Left ventricle myocardium inferior (tissue), 1 donor: ENCODE measurements around the gene HIVEP2. TPM values are rescaled to one million over a fixed set of nuclear protein-coding genes. Genes with fewer than 3 reads are reported as not detected.

ENCODE experiments used
- DNase-seq: peaks from one replicate; pipeline ENCODE4 v3.0.0-alpha.2; 2020
- H3K27ac ChIP-seq: fragments of 200-600 bp; replicated peaks from 2 replicates; pipeline ENCODE4 v1.8.0; 2021
- H3K27me3 ChIP-seq: fragments of 200-600 bp; 2 replicates; pipeline ENCODE4 v1.8.0; 2021; ENCODE audit warnings: low read depth
- H3K36me3 ChIP-seq: fragments of 200-600 bp; 2 replicates; pipeline ENCODE4 v1.8.0; 2021
- H3K4me1 ChIP-seq: fragments of 200-600 bp; 2 replicates; pipeline ENCODE4 v1.8.0; 2021
- H3K4me3 ChIP-seq: fragments of 200-600 bp; 2 replicates; pipeline ENCODE4 v1.8.0; 2021; ENCODE audit warnings: mild to moderate bottlenecking, moderate library complexity
- H3K9me3 ChIP-seq: fragments of 200-600 bp; replicated peaks from 2 replicates; pipeline ENCODE4 v1.8.0; 2021
- CTCF ChIP-seq: fragments of 200-600 bp; IDR thresholded peaks from 2 replicates; pipeline ENCODE4 v1.8.0; 2021; ENCODE audit warnings: antibody characterized with exemption, mild to moderate bottlenecking, borderline replicate concordance
- intact Hi-C: fragments of 100-400 bp; cut with micrococcal nuclease; formaldehyde crosslinking; loops from one replicate; pipeline ENCODE4 v1.11.0; 2022
- total RNA-seq: library from RNA; stranded (reverse); fragmentation: NEBNext Ultra II Directional; extraction: Animal tissue kit (Norgen Biotek cat#: 25700); gene quantifications from one replicate; pipeline ENCODE4 v1.2.1, GENCODE V29; 2021
- donor health status: DM: no; HTN: yes; CAD: no; lungs with severe emphysema.

Gene HIVEP2
- total RNA-seq, 1 donor from 2014 or later: 16.2 TPM

- Histone ChIP-seq H3K36me3 (no peaks in the 10 kb centered on the region), H3K4me1 (peaks cover 12% of the 10 kb centered on the region), H3K27ac (no peak overlapping the region), H3K4me3 (no peak overlapping the region), H3K27me3 (no peaks in the 10 kb centered on the region), H3K9me3 (no peaks in the 10 kb centered on the region)
- intact Hi-C loops: no loop called here
- DNase-seq: no peak
- TF ChIP-seq CTCF: no peak
These were observed 149.0 kb downstream of the HIVEP2 start for GRCh38 chr6:142796024-142796423.

- no peak overlapping the region for H3K4me3 ChIP-seq
- no peaks in the 10 kb centered on the region for H3K9me3 ChIP-seq
- no peaks in the 10 kb centered on the region for H3K27me3 ChIP-seq
- no peak for DNase-seq
- H3K27ac ChIP-seq: no peak overlapping the region
- TF ChIP-seq CTCF: no peak
- peaks cover 8% of the 10 kb centered on the region for H3K4me1 ChIP-seq
- intact Hi-C loops: no loop called here
- no peaks in the 10 kb centered on the region for H3K36me3 ChIP-seq
These were observed 150.6 kb downstream of the HIVEP2 start for GRCh38 chr6:142794424-142794823.

- Histone ChIP-seq H3K4me3 (no peak overlapping the region), H3K36me3 (no peaks in the 10 kb centered on the region), H3K4me1 (no peaks in the 10 kb centered on the region), H3K27ac (no peak overlapping the region), H3K27me3 (no peaks in the 10 kb centered on the region), H3K9me3 (no peaks in the 10 kb centered on the region)
- intact Hi-C loops: no loop called here
- no peak for TF ChIP-seq CTCF
- no peak for DNase-seq
These were observed 154.7 kb downstream of the HIVEP2 start for GRCh38 chr6:142790257-142790656.

GRCh38 chr6:142787422-142787821 lies 157.6 kb downstream of the HIVEP2 start:
- no peak for DNase-seq
- no peaks in the 10 kb centered on the region for H3K27me3 ChIP-seq
- no peak for TF ChIP-seq CTCF
- intact Hi-C loops: no loop called here
- H3K4me3 ChIP-seq: no peak overlapping the region
- H3K36me3 ChIP-seq: no peaks in the 10 kb centered on the region
- H3K27ac ChIP-seq: no peak overlapping the region
- H3K4me1 ChIP-seq: no peaks in the 10 kb centered on the region
- no peaks in the 10 kb centered on the region for H3K9me3 ChIP-seq

GRCh38 chr6:142786476-142786875 lies 158.5 kb downstream of the HIVEP2 start:
- Histone ChIP-seq H3K9me3 (no peaks in the 10 kb centered on the region), H3K27me3 (no peaks in the 10 kb centered on the region), H3K4me3 (no peak overlapping the region), H3K27ac (no peak overlapping the region), H3K36me3 (no peaks in the 10 kb centered on the region), H3K4me1 (peaks cover 4% of the 10 kb centered on the region)
- TF ChIP-seq CTCF: no peak
- intact Hi-C loops: no loop called here
- no peak for DNase-seq

GRCh38 chr6:142784344-142784743 lies 160.6 kb downstream of the HIVEP2 start:
- Histone ChIP-seq H3K36me3 (no peaks in the 10 kb centered on the region), H3K27ac (no peak overlapping the region), H3K9me3 (no peaks in the 10 kb centered on the region), H3K27me3 (no peaks in the 10 kb centered on the region), H3K4me3 (no peak overlapping the region), H3K4me1 (peaks cover 8% of the 10 kb centered on the region)
- no peak for TF ChIP-seq CTCF
- DNase-seq: no peak
- intact Hi-C loops: no loop called here
